Measurements from ENCODE around the gene BTBD17.

GRCh38 chr17:74407384-74407783 is 45.7 kb upstream of the BTBD17 start:
- TF ChIP-seq CTCF (conservative IDR thresholded peaks at IDR 0.05; ENCODE audit: low read depth, low read length) (no peak), EZH2 (IDR thresholded peaks at IDR 0.05; ENCODE audit: borderline replicate concordance, low read depth, low read length, poor library complexity, severe bottlenecking) (no peak)
